ENCODE data around the gene GNPNAT1.

- TF ChIP-seq CTCF (conservative IDR thresholded peaks at IDR 0.05; ENCODE audit: low read length): no peak
- TF ChIP-seq EZH2phosphoT487 (IDR thresholded peaks at IDR 0.05; ENCODE audit: borderline replicate concordance, low read depth, low read length): no peak
These were observed 10.5 kb downstream of the GNPNAT1 start for GRCh38 chr14:52780893-52781292.
